CD1c-positive myeloid dendritic cell (primary cell): Measurements from ENCODE around the gene FAM110D.
A peak's percentile ranks its signal among the peaks of the same experiment; 100 is the strongest.

Source experiments
- DNase-seq: peaks from one replicate; pipeline ENCODE4 v3.0.0-alpha.2; 2016; ENCODE audit errors: extremely low spot score

Gene FAM110D

GRCh38 chr1:26163684-26164035 is 4.8 kb downstream of the FAM110D start:
- DNase-seq = no peak

GRCh38 chr1:26164036-26164860 is 5.4 kb downstream of the FAM110D start:
- peak; percentile 52 for DNase-seq

- DNase-seq = no peak
Observed at GRCh38 chr1:26164861-26165842, 6.3 kb downstream of the FAM110D start.

- DNase-seq = no peak
Observed at GRCh38 chr1:26166719-26167281, 7.9 kb downstream of the FAM110D start.

- no peak for DNase-seq
Observed at GRCh38 chr1:26168410-26169197, 9.7 kb downstream of the FAM110D start, which contains the start of gene C1orf232. Gene C1orf232, minus strand, starts transcription at chr1:26168963. Its CDS starts 464 bp downstream, at chr1:26168499.

- DNase-seq = no peak
Observed at GRCh38 chr1:26169198-26169554, 10.3 kb downstream of the FAM110D start.

- peak; percentile 96 for DNase-seq
Observed at GRCh38 chr1:26169669-26170471, 11.0 kb downstream of the FAM110D start, which contains the start of gene ZNF593. Gene ZNF593, plus strand, starts transcription at chr1:26169908. Its CDS starts 76 bp downstream, at chr1:26169984.

GRCh38 chr1:26170472-26170821 is 11.6 kb downstream of the FAM110D start:
- DNase-seq = no peak

GRCh38 chr1:26171084-26172072 is 12.5 kb downstream of the FAM110D start, which contains the start of gene ZNF593OS:
Gene ZNF593OS, minus strand, starts transcription at chr1:26171832. Its CDS starts 171 bp downstream, at chr1:26171661.
- no peak for DNase-seq

- no peak for DNase-seq
Observed at GRCh38 chr1:26175346-26175745, 16.5 kb downstream of the FAM110D start.

GRCh38 chr1:26177182-26177684 is 18.4 kb downstream of the FAM110D start, which contains the start of gene CNKSR1:
Gene CNKSR1, plus strand, starts transcription at chr1:26177491. Its CDS starts 57 bp downstream, at chr1:26177548.
- no peak for DNase-seq

GRCh38 chr1:26180010-26180506 is 21.2 kb downstream of the FAM110D start:
- DNase-seq = no peak

GRCh38 chr1:26181586-26182382 is 22.9 kb downstream of the FAM110D start:
- no peak for DNase-seq

GRCh38 chr1:26182383-26182696 is 23.5 kb downstream of the FAM110D start:
- no peak for DNase-seq

- DNase-seq = no peak
Observed at GRCh38 chr1:26184086-26184485, 25.2 kb downstream of the FAM110D start.

GRCh38 chr1:26184883-26185282 is 26.0 kb downstream of the FAM110D start:
- no peak for DNase-seq

GRCh38 chr1:26187882-26188281 is 29.0 kb downstream of the FAM110D start:
- no peak for DNase-seq

GRCh38 chr1:26188477-26188876 is 29.6 kb downstream of the FAM110D start:
- no peak for DNase-seq
